Mesendoderm (in vitro differentiated cells): ENCODE measurements around the gene FAM200B.

Experiments used
- DNase-seq: peaks from one replicate; pipeline ENCODE4 v3.0.0; 2013
- H2AK5ac ChIP-seq: 2 replicates; pipeline ENCODE4 v1.6.1; 2013; ENCODE audit warnings: low read length, inconsistent platforms
- H2BK120ac ChIP-seq: 2 replicates; pipeline ENCODE4 v1.6.1; 2013; ENCODE audit warnings: low read depth, mild to moderate bottlenecking, low read length, moderate library complexity, mixed read lengths
- H2BK15ac ChIP-seq: replicated peaks from 2 replicates; pipeline ENCODE4 v1.6.1; 2013; ENCODE audit warnings: low read depth, mild to moderate bottlenecking, moderate library complexity
- H2BK5ac ChIP-seq: 2 replicates; pipeline ENCODE4 v1.6.1; 2013; ENCODE audit warnings: low read length, inconsistent platforms
- H3K18ac ChIP-seq: 2 replicates; pipeline ENCODE4 v1.6.1; 2013; ENCODE audit warnings: mild to moderate bottlenecking, low read length, mixed read lengths
- H3K23ac ChIP-seq: one replicate; pipeline ENCODE4 v1.6.1; 2013; ENCODE audit warnings: low read length
- H3K27ac ChIP-seq: 2 replicates; pipeline ENCODE4 v1.5.1; 2013; ENCODE audit warnings: low read depth, mild to moderate bottlenecking, inconsistent platforms, low read length, moderate library complexity
- H3K27me3 ChIP-seq: 2 replicates; pipeline ENCODE4 v1.6.1; 2013; ENCODE audit warnings: low read length, control low read depth, mild to moderate bottlenecking, inconsistent platforms; ENCODE audit not compliant: insufficient read depth, poor library complexity
- H3K36me3 ChIP-seq: 2 replicates; pipeline ENCODE4 v1.6.1; 2013; ENCODE audit warnings: low read length, inconsistent platforms; ENCODE audit not compliant: control insufficient read depth, insufficient read depth
- H3K4ac ChIP-seq: one replicate; pipeline ENCODE4 v1.6.1; 2013; ENCODE audit warnings: low read depth, mild to moderate bottlenecking, low read length, moderate library complexity
- H3K4me1 ChIP-seq: 2 replicates; pipeline ENCODE4 v1.6.1; 2013; ENCODE audit warnings: low read depth, low read length, inconsistent platforms; ENCODE audit not compliant: control insufficient read depth
- H3K4me2 ChIP-seq: 2 replicates; pipeline ENCODE4 v1.6.1; 2013; ENCODE audit warnings: low read length
- H3K4me3 ChIP-seq: 2 replicates; pipeline ENCODE4 v1.5.1; 2013; ENCODE audit warnings: mild to moderate bottlenecking, low read length
- H3K56ac ChIP-seq: one replicate; pipeline ENCODE4 v1.6.1; 2013; ENCODE audit warnings: low read length
- H3K79me1 ChIP-seq: 2 replicates; pipeline ENCODE4 v1.6.1; 2013; ENCODE audit warnings: low read length, inconsistent platforms
- H3K79me2 ChIP-seq: 2 replicates; pipeline ENCODE4 v1.6.1; 2013; ENCODE audit warnings: mild to moderate bottlenecking, low read length; ENCODE audit not compliant: control insufficient read depth, insufficient read depth
- H3K9ac ChIP-seq: 2 replicates; pipeline ENCODE4 v1.6.1; 2013; ENCODE audit warnings: low read length, inconsistent platforms
- H4K5ac ChIP-seq: one replicate; pipeline ENCODE4 v1.6.1; 2013; ENCODE audit warnings: low read length
- H4K8ac ChIP-seq: one replicate; pipeline ENCODE4 v1.6.1; 2013; ENCODE audit warnings: low read depth, mild to moderate bottlenecking, control low read depth, low read length, moderate library complexity
- WGBS: extraction: QIAGEN DNeasy Blood & Tissue Kit; methylation state at CpG from one replicate; pipeline ENCODE4 v1.1.7; 2013; ENCODE audit warnings: low lambda C conversion rate, missing lambda C conversion rate; ENCODE audit not compliant: insufficient coverage; ENCODE audit errors: extremely low coverage; 5-methylcytosine and 5-hydroxymethylcytosine counted together

Gene FAM200B

GRCh38 chr4:15651676-15652075 is 30.0 kb upstream of the FAM200B start:
- Histone ChIP-seq H3K36me3 (no peaks in the 10 kb centered on the region), H2BK5ac (no peak overlapping the region), H3K27ac (no peak overlapping the region), H3K4me1 (peaks cover 7% of the 10 kb centered on the region), H3K18ac (no peak overlapping the region), H3K79me1 (peaks cover 2% of the 10 kb centered on the region), H3K9ac (peak overlapping the region; percentile 18), H3K4ac (no peak overlapping the region), H2BK120ac (no peak overlapping the region), H3K56ac (peak overlapping the region; percentile 67), H2BK15ac (no peak overlapping the region), H3K27me3 (no peaks in the 10 kb centered on the region), H3K4me3 (no peak overlapping the region), H3K23ac (no peak overlapping the region), H3K79me2 (peaks cover 33% of the 10 kb centered on the region), H4K8ac (no peak overlapping the region), H2AK5ac (no peak overlapping the region), H4K5ac (no peak overlapping the region), H3K4me2 (no peak overlapping the region)
- no CpG with 5 or more reads among the region's 2 CpGs for WGBS
- no peak for DNase-seq

GRCh38 chr4:15652191-15652590 is 29.4 kb upstream of the FAM200B start:
- no peak overlapping the region for H2BK120ac ChIP-seq
- H3K23ac ChIP-seq: no peak overlapping the region
- no peak overlapping the region for H3K4me3 ChIP-seq
- no peak overlapping the region for H3K18ac ChIP-seq
- H3K27me3 ChIP-seq: no peaks in the 10 kb centered on the region
- WGBS: no CpG with 5 or more reads among the region's 1 CpG
- no peak overlapping the region for H3K9ac ChIP-seq
- no peak overlapping the region for H2BK5ac ChIP-seq
- peaks cover 2% of the 10 kb centered on the region for H3K79me1 ChIP-seq
- peaks cover 7% of the 10 kb centered on the region for H3K4me1 ChIP-seq
- no peak overlapping the region for H2BK15ac ChIP-seq
- H4K8ac ChIP-seq: no peak overlapping the region
- H3K36me3 ChIP-seq: no peaks in the 10 kb centered on the region
- H4K5ac ChIP-seq: no peak overlapping the region
- no peak overlapping the region for H3K27ac ChIP-seq
- no peak overlapping the region for H3K4ac ChIP-seq
- no peak overlapping the region for H2AK5ac ChIP-seq
- no peak overlapping the region for H3K56ac ChIP-seq
- H3K79me2 ChIP-seq: peaks cover 32% of the 10 kb centered on the region
- no peak overlapping the region for H3K4me2 ChIP-seq
- DNase-seq: no peak

- H3K4me1 ChIP-seq: peaks cover 7% of the 10 kb centered on the region
- DNase-seq: no peak
- H2BK5ac ChIP-seq: no peak overlapping the region
- no peak overlapping the region for H3K18ac ChIP-seq
- peaks cover under 1% of the 10 kb centered on the region for H3K79me1 ChIP-seq
- no peaks in the 10 kb centered on the region for H3K27me3 ChIP-seq
- no peak overlapping the region for H3K56ac ChIP-seq
- no peak overlapping the region for H4K5ac ChIP-seq
- H3K27ac ChIP-seq: no peak overlapping the region
- H3K23ac ChIP-seq: no peak overlapping the region
- no peak overlapping the region for H2BK15ac ChIP-seq
- H2BK120ac ChIP-seq: no peak overlapping the region
- H3K4me2 ChIP-seq: no peak overlapping the region
- H2AK5ac ChIP-seq: no peak overlapping the region
- peaks cover 28% of the 10 kb centered on the region for H3K79me2 ChIP-seq
- H3K36me3 ChIP-seq: no peaks in the 10 kb centered on the region
- no peak overlapping the region for H3K9ac ChIP-seq
- H3K4me3 ChIP-seq: no peak overlapping the region
- H3K4ac ChIP-seq: no peak overlapping the region
- WGBS: 100% methylated on average over 3 of the region's 4 CpGs
- H4K8ac ChIP-seq: no peak overlapping the region
These were observed 28.8 kb upstream of the FAM200B start for GRCh38 chr4:15652841-15653240.

GRCh38 chr4:15653420-15653819 is 28.2 kb upstream of the FAM200B start:
- H3K23ac ChIP-seq: no peak overlapping the region
- H4K8ac ChIP-seq: no peak overlapping the region
- no peak overlapping the region for H3K4ac ChIP-seq
- no peaks in the 10 kb centered on the region for H3K79me1 ChIP-seq
- H4K5ac ChIP-seq: no peak overlapping the region
- no peak overlapping the region for H2AK5ac ChIP-seq
- H3K4me1 ChIP-seq: peaks cover 7% of the 10 kb centered on the region
- peak overlapping the region; percentile 67 for H3K4me2 ChIP-seq
- H3K18ac ChIP-seq: no peak overlapping the region
- no peaks in the 10 kb centered on the region for H3K27me3 ChIP-seq
- H3K9ac ChIP-seq: peak overlapping the region; percentile 95
- no peak for DNase-seq
- no peak overlapping the region for H3K27ac ChIP-seq
- no peak overlapping the region for H2BK15ac ChIP-seq
- H2BK120ac ChIP-seq: peak overlapping the region; percentile 45
- peak overlapping the region; percentile 98 for H3K56ac ChIP-seq
- H2BK5ac ChIP-seq: no peak overlapping the region
- no CpG with 5 or more reads among the region's 4 CpGs for WGBS
- no peaks in the 10 kb centered on the region for H3K36me3 ChIP-seq
- H3K79me2 ChIP-seq: peaks cover 24% of the 10 kb centered on the region
- H3K4me3 ChIP-seq: no peak overlapping the region

- H3K4me1 ChIP-seq: peaks cover 7% of the 10 kb centered on the region
- peaks cover 20% of the 10 kb centered on the region for H3K79me2 ChIP-seq
- H4K8ac ChIP-seq: no peak overlapping the region
- H3K9ac ChIP-seq: peak overlapping the region; percentile 95
- H3K4me2 ChIP-seq: peak overlapping the region; percentile 67
- no peaks in the 10 kb centered on the region for H3K27me3 ChIP-seq
- peak overlapping the region; percentile 45 for H2BK120ac ChIP-seq
- peak overlapping the region; percentile 84 for H3K27ac ChIP-seq
- no peak overlapping the region for H2BK15ac ChIP-seq
- no peaks in the 10 kb centered on the region for H3K36me3 ChIP-seq
- no peak overlapping the region for H3K4ac ChIP-seq
- H3K56ac ChIP-seq: peak overlapping the region; percentile 98
- no peaks in the 10 kb centered on the region for H3K79me1 ChIP-seq
- H3K23ac ChIP-seq: no peak overlapping the region
- peak overlapping the region; percentile 54 for H3K4me3 ChIP-seq
- no peak overlapping the region for H4K5ac ChIP-seq
- no peak overlapping the region for H3K18ac ChIP-seq
- H2BK5ac ChIP-seq: no peak overlapping the region
- peak; percentile 52 for DNase-seq
- no peak overlapping the region for H2AK5ac ChIP-seq
- no CpG with 5 or more reads among the region's 7 CpGs for WGBS
These were observed 27.6 kb upstream of the FAM200B start for GRCh38 chr4:15653864-15654592.
